OCI-M1 (cell line): ENCODE measurements around the gene ALDH1A3.

Experiments
- DNase-seq: peaks from one replicate; lab custom pipeline; 2025; lab: John Stamatoyannopoulos, UW

Gene ALDH1A3

GRCh38 chr15:100926258-100926657 lies 46.6 kb downstream of the ALDH1A3 start:
- DNase-seq: no peak

DNA sequence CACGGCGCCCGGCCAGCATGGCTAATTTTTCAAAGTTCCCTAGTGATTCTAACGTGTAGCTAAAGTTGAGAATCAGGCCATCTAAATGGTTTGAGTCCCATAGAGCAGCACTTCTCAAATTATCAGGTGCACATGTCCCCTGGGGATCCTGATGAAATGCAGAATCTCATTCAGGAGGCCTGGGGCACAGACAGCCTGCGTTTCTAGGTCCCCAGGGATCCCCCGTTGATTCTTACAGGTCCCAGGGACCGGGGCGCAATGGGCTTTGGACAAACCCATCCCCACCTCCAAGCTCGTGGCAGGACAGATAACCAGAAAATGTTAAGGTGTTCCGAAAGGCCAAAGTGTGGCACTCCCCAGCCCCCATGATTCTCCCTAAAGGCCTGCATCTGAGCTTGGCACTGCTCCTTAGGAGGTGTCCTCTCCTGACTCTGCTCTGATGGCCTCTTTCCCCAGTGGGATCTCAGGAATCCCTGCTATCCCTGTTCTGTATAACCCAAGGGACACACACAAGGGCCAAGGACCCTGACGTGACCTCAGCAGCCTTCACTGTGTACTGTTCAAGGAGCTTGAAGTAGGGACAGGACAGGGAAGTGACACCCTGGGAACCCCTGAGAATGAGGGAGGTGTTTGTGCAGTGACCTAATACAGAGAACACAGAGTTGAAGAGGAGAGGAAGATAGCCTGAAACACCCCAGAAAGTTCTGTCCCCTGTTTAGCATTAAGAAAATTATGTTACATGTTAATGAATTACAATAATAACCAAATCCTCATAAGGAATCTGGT lies 47.5 kb downstream of the ALDH1A3 start:
- DNase-seq: no peak

- DNase-seq: no peak
Observed at GRCh38 chr15:100928632-100929280, 49.1 kb downstream of the ALDH1A3 start.

DNA sequence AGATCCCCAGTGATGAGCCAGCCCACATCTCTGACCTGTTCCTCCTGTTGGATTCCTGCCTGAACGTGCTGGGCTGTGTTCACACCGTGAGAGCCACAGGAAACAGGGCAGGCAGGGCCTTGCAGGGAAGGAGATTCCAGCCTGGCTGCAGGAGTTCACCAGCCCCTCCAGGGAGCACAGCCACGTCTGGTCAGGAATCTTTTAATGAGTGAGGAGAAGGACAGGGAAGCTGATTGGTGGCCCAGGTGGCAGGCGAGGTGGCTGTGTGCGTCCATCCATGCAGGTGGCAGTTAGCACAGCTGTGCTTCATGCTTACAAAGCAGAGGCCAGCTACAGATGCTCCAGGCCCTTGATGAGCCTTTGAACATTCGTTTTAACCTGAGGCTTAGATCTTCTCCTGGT lies 50.0 kb downstream of the ALDH1A3 start:
- DNase-seq: no peak

- DNase-seq: no peak
Observed at GRCh38 chr15:100930306-100930848, 50.7 kb downstream of the ALDH1A3 start.

DNA sequence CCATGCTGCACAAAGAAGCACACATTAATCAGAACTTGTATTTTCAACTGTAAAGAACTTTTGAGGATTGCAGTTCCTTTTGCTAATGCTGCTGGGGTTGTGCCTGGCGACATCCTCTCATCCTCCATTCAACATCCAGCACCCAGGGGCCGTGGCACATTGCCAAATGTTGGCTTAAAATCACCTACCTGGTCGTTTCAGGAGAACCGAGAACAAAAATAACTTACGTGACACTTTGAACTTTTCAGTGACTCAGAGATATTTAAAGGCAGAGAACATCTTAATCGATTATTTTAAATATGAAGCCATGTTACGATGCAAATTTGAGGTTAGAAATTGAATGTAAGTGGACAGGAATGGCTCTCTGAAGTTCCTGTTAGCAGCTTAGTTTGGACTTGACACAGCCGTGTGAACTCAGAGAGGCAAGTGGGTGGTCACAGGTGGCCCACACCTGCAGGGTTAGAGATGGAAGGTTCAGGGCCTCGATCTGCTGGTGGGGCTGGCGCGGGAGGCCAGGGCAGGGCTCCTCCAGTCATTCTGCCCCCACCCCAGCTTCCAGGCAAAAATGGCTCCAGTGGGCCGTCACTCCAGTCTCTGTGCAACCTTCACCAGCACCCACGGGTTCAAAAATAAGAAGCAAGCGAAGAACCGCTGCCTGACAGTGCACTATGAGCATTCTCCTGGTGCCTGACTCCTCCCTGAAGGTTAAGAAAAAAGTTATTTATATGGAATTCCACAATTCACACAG lies 51.7 kb downstream of the ALDH1A3 start:
- DNase-seq: no peak

DNA sequence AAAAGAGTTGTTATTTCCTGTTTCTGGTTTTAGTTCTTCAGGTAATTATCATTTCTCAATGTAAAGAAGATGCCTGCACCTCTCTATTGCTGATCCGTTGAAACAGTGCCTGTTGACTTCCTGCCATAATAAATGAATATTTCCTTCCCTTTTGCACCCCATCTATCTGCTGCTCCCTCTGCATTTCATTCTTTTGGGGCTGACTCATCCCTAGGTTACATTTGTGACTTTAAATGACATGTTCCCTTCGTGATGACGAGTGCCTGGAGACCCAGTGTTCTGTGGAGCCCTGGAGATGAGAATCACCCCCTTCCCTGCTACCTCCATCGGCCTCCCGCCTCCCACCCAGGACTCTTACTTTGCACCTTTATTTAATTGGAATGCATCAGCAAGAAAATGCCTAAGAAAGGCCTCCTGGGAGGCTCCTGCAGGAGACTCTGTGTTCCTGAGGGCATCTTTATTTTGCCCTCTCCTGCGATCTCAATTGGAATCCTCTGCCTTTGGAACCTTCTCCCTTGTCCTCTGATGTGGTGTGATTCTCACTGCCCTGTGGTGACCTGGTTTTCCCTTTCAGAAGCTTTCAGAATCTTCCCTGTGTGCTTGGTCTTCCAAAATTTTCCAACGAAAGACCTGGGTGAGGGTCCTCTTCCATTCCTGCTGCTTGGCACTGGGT lies 53.2 kb downstream of the ALDH1A3 start:
- DNase-seq: no peak

DNA sequence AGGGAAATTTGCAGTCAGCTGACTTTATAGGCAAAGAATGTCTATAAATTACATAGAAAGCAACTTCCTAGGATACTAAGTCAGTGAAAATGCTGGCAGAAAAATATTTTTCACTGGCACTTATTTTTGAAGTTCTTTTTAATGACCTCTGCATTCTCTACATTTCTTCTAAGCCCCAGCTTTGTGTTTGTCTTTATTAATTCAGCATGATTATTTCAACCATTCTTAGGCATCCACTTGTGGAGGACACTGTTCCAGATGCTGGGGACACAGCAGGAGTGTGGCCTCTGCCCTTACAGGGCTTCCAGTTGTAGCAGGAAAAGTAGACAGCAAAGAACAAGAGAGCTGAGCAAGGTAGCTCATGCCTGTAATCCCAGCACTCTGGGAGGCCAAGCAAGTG lies 54.5 kb downstream of the ALDH1A3 start:
- DNase-seq: no peak

DNA sequence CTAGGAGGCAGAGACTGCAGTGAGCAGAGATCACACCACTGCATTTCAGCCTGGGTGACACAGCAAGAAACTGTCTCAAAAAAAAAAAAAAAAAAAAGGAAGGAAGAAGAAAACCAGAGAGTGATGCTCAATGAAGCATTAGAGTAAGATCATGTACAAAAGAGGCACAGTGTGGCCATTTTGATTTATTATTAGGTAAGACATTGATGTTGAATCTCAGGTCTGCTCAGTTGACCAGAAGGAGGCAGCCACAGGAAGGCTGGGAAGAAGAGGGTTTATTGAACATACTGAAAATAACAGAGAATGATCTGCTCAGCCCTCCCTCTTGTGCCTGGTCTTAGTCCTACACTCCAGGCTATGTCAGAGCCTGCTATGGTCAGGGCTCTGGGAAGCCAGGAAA lies 55.1 kb downstream of the ALDH1A3 start:
- DNase-seq: no peak

GRCh38 chr15:100937171-100937570 lies 57.5 kb downstream of the ALDH1A3 start:
- DNase-seq: no peak

- no peak for DNase-seq
Observed at GRCh38 chr15:100939791-100940190, 60.2 kb downstream of the ALDH1A3 start.

- DNase-seq: peak; percentile 11
Observed at GRCh38 chr15:100940767-100941379, 61.2 kb downstream of the ALDH1A3 start.

DNA sequence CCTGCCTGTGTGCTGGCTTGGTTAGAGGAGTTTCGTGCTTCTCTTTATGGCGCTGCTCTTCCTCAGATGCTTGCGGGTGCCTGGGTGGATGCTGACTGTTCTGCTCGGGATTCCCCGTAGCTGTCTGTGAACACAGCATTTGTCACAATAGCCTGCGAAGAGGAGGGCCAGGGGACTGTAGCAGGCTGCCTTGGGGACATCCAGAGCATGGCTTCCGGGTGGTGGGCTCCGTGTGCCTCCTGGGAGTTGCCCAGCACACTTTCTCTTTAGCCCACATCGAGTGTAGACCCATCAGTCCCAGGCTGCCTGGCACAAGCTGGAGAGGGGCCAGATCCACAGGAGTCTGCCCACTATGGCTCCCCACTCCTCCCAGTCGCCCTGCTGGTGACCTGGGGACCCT lies 61.9 kb downstream of the ALDH1A3 start:
- DNase-seq: no peak

DNA sequence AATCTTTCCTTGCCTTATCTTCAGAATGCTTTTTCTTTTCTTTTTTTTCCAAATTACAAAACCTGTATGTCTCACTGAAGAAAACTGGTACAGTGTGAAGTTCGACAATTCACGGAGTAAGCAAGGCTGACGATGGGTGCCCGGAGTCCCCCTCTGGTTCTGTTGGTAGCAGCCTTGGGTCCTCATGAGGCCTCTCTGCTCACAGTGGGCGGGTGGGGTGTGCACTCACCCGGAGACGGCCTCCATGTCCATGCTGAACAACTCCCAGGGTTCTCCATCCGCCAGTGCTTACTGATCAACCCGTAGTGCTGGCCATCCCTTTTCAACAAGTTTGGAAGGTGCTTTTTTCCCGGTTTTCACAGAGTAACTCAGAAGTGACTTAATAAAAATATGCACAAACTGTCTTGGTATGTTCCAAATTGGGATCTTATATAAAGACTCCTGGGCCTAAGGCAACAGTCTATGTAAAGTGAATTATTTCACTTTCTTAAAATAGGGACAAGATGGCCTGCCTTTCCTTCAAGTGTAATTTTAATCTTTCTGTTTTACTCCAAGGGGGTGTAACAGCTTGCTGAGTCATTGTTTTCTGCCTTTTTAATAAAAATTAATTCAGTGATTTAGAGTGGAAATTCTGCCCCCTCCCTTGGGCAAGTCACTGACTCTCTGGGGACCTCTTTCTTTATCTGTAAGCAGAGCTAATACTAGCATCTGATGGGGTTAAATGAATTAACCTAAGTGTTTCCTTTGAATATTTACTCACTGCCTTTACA lies 63.2 kb downstream of the ALDH1A3 start:
- no peak for DNase-seq

- DNase-seq: no peak
Observed at GRCh38 chr15:100944244-100944895, 64.7 kb downstream of the ALDH1A3 start.

- no peak for DNase-seq
Observed at GRCh38 chr15:100944986-100945385, 65.4 kb downstream of the ALDH1A3 start.

GRCh38 chr15:100947760-100948429 lies 68.3 kb downstream of the ALDH1A3 start:
- no peak for DNase-seq

DNA sequence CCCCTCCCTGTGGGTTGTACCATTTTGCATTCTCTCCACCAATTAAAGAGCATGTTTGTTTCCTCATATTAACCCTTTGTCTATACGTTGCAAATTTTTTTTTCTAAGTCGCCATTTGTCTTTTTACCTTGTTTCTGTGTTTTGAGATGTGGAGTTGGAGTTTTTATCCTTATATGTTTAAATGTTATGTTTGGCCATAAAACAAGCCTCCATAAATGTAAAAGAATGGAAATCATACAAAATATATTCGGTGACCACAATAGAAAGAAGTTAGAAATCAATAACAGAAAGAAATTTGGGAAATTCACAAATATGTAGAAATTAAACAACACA lies 68.8 kb downstream of the ALDH1A3 start:
- no peak for DNase-seq

- no peak for DNase-seq
Observed at GRCh38 chr15:100949691-100950090, 70.1 kb downstream of the ALDH1A3 start.

GRCh38 chr15:100951965-100952364 lies 72.3 kb downstream of the ALDH1A3 start:
- DNase-seq: no peak
